ENCODE measurements around the gene VPS33B. TPM values are rescaled to one million over a fixed set of nuclear protein-coding genes. Genes with fewer than 3 reads are reported as not detected.

VPS33B gene
- total and polyA plus RNA-seq, 2 experiments from 2014 or later, result 8.8 to 15.2 TPM

DNA sequence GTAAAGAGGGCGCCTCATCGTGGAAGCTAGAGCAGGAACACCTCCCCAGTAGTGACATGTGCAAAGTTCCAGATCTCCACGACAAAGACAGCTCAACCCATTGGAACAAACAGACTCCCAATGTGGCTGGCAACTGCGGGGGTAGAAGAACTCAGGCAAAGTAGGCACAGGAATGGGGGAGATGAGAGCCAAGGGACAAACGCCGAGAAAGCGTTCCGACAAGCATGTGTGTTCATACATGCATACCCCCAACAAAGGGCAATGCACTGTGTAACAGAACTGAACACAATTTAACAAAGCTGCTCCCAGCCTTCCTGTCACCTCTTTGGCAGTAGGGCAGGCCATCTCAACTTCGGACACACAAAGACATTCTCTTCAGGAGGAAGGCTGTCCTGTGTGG lies 56.1 kb downstream of the VPS33B start:
- Histone ChIP-seq H3K9me2 (ENCODE audit: insufficient read depth) (no peaks in the 10 kb centered on the region), H3K27me3 (ENCODE audit: insufficient read depth) (no peaks in the 10 kb centered on the region), H3K4me2 (no peak overlapping the region), H3K79me2 (replicated peaks; ENCODE audit: insufficient read depth) (no peaks in the 10 kb centered on the region; the same call in 1 of the 2 replicates), H2AFZ (no peak overlapping the region), H4K20me1 (replicated peaks; ENCODE audit: insufficient read depth) (peaks cover 23% of the 10 kb centered on the region), H3K27ac (ENCODE audit: low read depth) (no peak overlapping the region), H3K4me1 (ENCODE audit: insufficient read depth) (no peaks in the 10 kb centered on the region), H3K36me3 (ENCODE audit: insufficient read depth) (peaks cover 68% of the 10 kb centered on the region), H3K4me3 (no peak overlapping the region), H3F3A (replicated peaks; ENCODE audit: low read depth) (peaks cover 6% of the 10 kb centered on the region; the same call in 1 of the 2 replicates)
- ATAC-seq (no peak), DNase-seq (ENCODE audit: low spot score) (no peak)
- no peaks in the 10 kb centered on the region for H3K4me1 Mint-ChIP-seq
- no peaks in the 10 kb centered on the region for H3K9me3 Mint-ChIP-seq
- H3K27me3 Mint-ChIP-seq (ENCODE audit: insufficient read depth, low read depth, poor library complexity), result peaks cover 6% of the 10 kb centered on the region
- H3K4me3 Mint-ChIP-seq, result no peak overlapping the region
- TF ChIP-seq, protein P1, sequence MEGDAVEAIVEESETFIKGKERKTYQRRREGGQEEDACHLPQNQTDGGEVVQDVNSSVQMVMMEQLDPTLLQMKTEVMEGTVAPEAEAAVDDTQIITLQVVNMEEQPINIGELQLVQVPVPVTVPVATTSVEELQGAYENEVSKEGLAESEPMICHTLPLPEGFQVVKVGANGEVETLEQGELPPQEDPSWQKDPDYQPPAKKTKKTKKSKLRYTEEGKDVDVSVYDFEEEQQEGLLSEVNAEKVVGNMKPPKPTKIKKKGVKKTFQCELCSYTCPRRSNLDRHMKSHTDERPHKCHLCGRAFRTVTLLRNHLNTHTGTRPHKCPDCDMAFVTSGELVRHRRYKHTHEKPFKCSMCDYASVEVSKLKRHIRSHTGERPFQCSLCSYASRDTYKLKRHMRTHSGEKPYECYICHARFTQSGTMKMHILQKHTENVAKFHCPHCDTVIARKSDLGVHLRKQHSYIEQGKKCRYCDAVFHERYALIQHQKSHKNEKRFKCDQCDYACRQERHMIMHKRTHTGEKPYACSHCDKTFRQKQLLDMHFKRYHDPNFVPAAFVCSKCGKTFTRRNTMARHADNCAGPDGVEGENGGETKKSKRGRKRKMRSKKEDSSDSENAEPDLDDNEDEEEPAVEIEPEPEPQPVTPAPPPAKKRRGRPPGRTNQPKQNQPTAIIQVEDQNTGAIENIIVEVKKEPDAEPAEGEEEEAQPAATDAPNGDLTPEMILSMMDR (conservative IDR thresholded peaks at IDR 0.05; ENCODE audit: low read depth in 2 of 2), result no peak
- TF ChIP-seq, protein P2, sequence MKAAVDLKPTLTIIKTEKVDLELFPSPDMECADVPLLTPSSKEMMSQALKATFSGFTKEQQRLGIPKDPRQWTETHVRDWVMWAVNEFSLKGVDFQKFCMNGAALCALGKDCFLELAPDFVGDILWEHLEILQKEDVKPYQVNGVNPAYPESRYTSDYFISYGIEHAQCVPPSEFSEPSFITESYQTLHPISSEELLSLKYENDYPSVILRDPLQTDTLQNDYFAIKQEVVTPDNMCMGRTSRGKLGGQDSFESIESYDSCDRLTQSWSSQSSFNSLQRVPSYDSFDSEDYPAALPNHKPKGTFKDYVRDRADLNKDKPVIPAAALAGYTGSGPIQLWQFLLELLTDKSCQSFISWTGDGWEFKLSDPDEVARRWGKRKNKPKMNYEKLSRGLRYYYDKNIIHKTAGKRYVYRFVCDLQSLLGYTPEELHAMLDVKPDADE (IDR thresholded peaks at IDR 0.05), result no peak
- TF ChIP-seq, protein P3, sequence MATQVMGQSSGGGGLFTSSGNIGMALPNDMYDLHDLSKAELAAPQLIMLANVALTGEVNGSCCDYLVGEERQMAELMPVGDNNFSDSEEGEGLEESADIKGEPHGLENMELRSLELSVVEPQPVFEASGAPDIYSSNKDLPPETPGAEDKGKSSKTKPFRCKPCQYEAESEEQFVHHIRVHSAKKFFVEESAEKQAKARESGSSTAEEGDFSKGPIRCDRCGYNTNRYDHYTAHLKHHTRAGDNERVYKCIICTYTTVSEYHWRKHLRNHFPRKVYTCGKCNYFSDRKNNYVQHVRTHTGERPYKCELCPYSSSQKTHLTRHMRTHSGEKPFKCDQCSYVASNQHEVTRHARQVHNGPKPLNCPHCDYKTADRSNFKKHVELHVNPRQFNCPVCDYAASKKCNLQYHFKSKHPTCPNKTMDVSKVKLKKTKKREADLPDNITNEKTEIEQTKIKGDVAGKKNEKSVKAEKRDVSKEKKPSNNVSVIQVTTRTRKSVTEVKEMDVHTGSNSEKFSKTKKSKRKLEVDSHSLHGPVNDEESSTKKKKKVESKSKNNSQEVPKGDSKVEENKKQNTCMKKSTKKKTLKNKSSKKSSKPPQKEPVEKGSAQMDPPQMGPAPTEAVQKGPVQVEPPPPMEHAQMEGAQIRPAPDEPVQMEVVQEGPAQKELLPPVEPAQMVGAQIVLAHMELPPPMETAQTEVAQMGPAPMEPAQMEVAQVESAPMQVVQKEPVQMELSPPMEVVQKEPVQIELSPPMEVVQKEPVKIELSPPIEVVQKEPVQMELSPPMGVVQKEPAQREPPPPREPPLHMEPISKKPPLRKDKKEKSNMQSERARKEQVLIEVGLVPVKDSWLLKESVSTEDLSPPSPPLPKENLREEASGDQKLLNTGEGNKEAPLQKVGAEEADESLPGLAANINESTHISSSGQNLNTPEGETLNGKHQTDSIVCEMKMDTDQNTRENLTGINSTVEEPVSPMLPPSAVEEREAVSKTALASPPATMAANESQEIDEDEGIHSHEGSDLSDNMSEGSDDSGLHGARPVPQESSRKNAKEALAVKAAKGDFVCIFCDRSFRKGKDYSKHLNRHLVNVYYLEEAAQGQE (IDR thresholded peaks at IDR 0.05; ENCODE audit: unreplicated experiment), result no peak
- TF ChIP-seq EZH2 (IDR thresholded peaks at IDR 0.05; ENCODE audit: low read depth, unreplicated experiment) (no peak), CREB1 (CRISPR knock-in tag; IDR thresholded peaks at IDR 0.05; ENCODE audit: low read depth) (no peak), NANOG (IDR thresholded peaks at IDR 0.05; ENCODE audit: borderline replicate concordance) (no peak), STAT1 (IDR thresholded peaks at IDR 0.05; ENCODE audit: unreplicated experiment) (no peak)
- H3K27ac Mint-ChIP-seq, result no peak overlapping the region
- peaks cover 88% of the 10 kb centered on the region for H3K36me3 Mint-ChIP-seq (ENCODE audit: low read depth)

DNA sequence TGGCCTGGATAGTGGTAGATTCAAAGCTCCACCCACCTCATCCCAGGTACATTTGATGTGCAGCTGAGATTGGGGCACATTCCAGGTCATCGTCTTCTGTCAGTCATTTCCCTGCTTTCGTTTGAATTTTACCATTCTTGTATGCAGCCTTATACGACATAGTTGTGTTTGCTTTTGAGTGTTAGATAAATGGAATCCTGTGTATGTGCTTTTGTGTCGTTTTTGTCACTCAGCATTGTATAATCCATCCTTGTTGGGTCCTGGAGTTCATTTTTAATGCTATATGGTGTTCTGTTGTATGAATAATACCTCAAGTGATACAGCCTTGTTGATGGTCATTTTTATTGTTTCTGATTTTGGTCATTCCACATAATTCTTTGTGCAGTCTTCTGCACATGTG lies 60.4 kb downstream of the VPS33B start:
- Mint-ChIP-seq H3K4me1 (peaks cover 6% of the 10 kb centered on the region), H3K4me3 (no peak overlapping the region), H3K27ac (no peak overlapping the region), H3K9me3 (no peaks in the 10 kb centered on the region), H3K36me3 (ENCODE audit: low read depth) (peaks cover 65% of the 10 kb centered on the region), H3K27me3 (ENCODE audit: insufficient read depth, low read depth, poor library complexity) (peaks cover 20% of the 10 kb centered on the region)
- no peak for ATAC-seq
- Histone ChIP-seq H3K27ac (ENCODE audit: low read depth) (no peak overlapping the region), H2AFZ (no peak overlapping the region), H3K9me2 (ENCODE audit: insufficient read depth) (no peaks in the 10 kb centered on the region), H4K20me1 (replicated peaks; ENCODE audit: insufficient read depth) (peaks cover 11% of the 10 kb centered on the region; the same call in 1 of the 2 replicates), H3K4me3 (no peak overlapping the region), H3K4me2 (no peak overlapping the region), H3K4me1 (ENCODE audit: insufficient read depth) (peaks cover 3% of the 10 kb centered on the region; the same call in 1 of the 2 replicates), H3K27me3 (ENCODE audit: insufficient read depth) (no peaks in the 10 kb centered on the region), H3K79me2 (replicated peaks; ENCODE audit: insufficient read depth) (no peaks in the 10 kb centered on the region; the same call in 1 of the 2 replicates), H3F3A (replicated peaks; ENCODE audit: low read depth) (no peaks in the 10 kb centered on the region; the same call in 1 of the 2 replicates), H3K36me3 (ENCODE audit: insufficient read depth) (peaks cover 28% of the 10 kb centered on the region)
- TF ChIP-seq JUNB (IDR thresholded peaks at IDR 0.05; ENCODE audit: unreplicated experiment) (no peak), CREB1 (CRISPR knock-in tag; IDR thresholded peaks at IDR 0.05; ENCODE audit: low read depth) (no peak), NANOG (IDR thresholded peaks at IDR 0.05; ENCODE audit: borderline replicate concordance) (no peak), EZH2 (IDR thresholded peaks at IDR 0.05; ENCODE audit: low read depth, unreplicated experiment) (no peak), ZNF331 (CRISPR knock-in tag; IDR thresholded peaks at IDR 0.05; ENCODE audit: low read depth) (no peak)
- TF ChIP-seq, protein P3 (IDR thresholded peaks at IDR 0.05; ENCODE audit: unreplicated experiment), result no peak
- TF ChIP-seq, protein P1 (conservative IDR thresholded peaks at IDR 0.05; ENCODE audit: low read depth in 2 of 2), result no peak
- no peak for DNase-seq (ENCODE audit: low spot score)

All from GM23338 (cell line).